GM21529 (cell line): Measurements from ENCODE around the gene TBX4.
A peak's percentile ranks its signal among the peaks of the same experiment; 100 is the strongest.

Source experiments
- ATAC-seq: cut with Tn5 transposase; IDR thresholded peaks from one replicate; pipeline ENCODE4 v1.9.1; 2021; ENCODE audit not compliant: unreplicated experiment

TBX4 gene

DNA sequence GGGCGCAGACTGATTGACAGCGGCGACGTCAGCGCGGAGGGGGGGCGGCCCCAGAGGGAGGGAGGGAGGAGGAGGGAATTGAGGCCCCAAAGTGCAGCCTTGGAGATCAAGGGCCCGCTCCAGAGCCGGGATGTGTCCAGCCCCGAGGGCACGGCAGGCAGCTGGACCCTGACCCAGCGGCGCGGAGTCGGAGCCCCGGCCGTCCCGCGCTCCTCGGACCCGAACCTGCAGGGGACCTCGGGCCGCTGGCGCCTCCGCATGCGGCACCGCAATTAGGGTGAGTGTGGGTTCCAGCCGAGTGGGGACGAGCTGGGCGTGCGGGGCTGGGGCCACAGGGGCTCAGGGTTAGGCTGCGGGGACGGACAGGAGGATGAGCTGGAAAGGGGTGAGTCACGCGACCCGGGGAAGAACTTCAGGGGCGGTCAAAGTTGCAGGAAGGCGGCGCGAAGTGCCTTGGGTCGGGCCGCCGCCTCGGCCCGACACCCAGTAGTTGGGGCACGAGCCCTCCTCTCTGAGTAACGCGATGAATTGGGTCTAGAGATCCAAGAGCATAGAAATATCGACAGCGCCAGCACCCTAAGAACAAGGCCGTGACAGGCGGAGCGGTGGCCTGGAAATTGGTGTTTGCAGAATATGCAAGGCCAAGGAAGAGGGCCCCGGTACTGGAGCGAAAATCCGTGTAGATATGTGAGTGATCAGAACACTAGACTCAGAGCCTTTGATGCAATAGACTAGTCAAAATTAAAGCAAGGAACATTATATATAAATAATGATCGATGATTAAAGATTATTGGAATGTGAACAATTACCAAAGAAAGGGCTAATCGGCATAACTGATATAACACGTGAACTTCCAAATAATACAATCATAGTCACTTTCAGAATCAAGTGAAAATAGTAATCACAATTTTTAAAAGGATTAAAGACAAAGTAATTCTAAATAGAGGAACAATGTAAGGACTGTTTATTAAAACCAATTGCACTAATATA lies at the start of gene TBX4:
Gene TBX4 (plus strand): TSS at position 122 of the 990 bp plus-strand sequence. CDS start 4,069 bp downstream, outside the sequence.
- ATAC-seq: no peak

DNA sequence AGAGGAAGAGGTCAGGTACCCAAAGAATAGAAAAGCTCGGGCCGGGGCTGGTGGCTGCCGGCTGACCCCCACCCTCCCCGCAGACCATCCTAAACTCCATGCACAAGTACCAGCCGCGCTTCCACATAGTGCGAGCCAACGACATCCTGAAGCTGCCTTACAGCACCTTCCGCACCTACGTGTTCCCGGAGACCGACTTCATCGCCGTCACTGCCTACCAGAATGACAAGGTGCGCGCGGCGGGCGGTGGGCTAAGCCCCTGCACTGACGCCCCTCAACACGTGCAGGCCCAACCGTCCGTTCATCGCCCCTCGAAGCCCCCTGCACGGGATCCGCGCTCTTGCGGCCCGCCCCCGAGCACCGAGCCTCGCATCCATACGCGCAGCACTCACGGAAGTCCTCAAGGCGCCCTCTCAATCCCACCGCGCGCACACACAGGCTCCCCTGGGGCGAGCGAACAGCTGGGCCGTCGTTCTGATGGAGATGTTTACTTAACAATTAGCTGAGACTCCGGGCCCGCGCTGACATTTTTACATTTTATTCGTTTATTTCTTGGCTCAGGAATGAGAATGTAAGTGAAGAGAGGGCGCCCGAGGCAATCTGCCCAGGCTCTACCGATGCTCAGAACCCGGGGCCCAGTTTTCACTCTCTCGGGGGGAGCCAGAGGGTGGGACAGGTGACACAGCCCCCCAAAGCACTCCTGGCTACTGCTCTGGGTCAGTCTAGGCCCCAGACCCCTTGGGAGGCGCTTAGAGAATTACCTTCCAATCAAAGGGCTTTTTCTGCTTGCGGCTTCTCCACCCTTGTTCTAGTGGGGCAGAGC lies 49.0 kb upstream of the TBX4 start:
- ATAC-seq: no peak

DNA sequence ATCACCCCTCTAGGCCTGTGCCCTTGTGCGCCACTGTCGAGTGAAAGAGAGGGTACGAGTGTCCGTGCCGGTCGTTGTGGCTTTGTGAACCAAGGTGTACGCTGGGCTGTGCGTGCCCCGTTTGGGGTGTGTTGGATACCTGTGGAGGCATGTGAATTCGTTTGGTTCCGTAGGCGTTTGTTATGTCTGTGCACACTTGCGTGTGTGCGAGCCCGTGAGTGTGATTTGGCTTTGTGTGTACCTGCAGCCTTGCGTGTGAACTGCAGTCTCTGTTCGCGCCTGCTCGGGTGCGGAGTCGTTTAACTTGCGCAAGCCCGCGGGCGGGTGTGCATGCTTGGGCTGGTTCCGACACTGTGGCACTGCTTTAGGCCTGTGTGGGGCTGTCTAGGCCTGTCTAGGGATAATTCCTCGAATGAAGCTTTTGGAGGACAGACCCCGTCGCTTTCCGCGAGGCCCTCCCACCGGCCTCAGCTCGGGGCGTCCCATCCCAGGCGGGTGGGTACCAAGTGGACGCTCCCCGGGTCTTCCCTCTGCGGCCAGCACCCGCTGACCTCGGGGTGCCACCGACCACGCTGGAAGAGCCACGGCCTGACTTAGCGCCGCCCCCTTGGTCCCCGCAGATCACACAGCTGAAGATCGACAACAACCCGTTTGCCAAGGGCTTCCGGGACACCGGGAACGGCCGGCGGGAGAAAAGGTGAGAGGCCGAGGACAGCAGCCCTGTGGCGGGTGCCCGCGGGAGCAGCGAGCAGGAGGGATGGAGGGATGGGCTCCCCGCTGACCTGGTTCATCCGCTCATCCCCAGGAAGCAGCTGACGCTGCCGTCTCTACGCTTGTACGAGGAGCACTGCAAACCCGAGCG lies 48.2 kb upstream of the TBX4 start:
- no peak for ATAC-seq

DNA sequence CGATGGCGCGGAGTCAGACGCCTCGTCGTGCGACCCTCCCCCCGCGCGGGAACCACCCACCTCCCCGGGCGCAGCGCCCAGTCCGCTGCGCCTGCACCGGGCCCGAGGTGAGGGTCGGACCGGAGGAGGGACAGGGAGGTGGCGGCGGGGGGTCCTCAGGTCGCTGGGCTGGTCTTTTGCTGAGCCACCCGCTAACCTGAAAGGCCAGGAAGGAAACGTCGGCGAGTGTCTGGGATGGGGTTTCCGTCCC lies 47.6 kb upstream of the TBX4 start:
- ATAC-seq: no peak

DNA sequence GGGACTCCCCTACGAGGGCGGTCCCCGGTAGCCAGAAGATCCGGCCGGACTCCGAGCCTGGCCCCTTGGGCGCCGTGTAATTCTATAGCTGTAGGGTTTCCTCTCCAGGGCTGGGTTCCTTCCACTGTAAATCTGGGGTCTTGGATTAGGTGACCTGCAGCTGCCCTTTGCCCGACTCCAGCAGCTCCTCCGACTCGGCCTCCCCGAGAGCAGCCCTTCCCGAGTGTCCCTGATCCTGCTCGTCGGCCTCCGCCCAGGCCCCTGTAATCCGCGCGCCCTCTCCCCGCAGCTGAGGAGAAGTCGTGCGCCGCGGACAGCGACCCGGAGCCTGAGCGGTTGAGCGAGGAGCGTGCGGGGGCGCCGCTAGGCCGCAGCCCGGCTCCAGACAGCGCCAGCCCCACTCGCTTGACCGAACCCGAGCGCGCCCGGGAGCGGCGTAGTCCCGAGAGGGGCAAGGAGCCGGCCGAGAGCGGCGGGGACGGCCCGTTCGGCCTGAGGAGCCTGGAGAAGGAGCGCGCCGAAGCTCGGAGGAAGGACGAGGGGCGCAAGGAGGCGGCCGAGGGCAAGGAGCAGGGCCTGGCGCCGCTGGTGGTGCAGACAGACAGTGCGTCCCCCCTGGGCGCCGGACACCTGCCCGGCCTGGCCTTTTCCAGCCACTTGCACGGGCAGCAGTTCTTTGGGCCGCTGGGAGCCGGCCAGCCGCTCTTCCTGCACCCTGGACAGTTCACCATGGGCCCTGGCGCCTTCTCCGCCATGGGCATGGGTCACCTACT lies 47.1 kb upstream of the TBX4 start:
- no peak for ATAC-seq

DNA sequence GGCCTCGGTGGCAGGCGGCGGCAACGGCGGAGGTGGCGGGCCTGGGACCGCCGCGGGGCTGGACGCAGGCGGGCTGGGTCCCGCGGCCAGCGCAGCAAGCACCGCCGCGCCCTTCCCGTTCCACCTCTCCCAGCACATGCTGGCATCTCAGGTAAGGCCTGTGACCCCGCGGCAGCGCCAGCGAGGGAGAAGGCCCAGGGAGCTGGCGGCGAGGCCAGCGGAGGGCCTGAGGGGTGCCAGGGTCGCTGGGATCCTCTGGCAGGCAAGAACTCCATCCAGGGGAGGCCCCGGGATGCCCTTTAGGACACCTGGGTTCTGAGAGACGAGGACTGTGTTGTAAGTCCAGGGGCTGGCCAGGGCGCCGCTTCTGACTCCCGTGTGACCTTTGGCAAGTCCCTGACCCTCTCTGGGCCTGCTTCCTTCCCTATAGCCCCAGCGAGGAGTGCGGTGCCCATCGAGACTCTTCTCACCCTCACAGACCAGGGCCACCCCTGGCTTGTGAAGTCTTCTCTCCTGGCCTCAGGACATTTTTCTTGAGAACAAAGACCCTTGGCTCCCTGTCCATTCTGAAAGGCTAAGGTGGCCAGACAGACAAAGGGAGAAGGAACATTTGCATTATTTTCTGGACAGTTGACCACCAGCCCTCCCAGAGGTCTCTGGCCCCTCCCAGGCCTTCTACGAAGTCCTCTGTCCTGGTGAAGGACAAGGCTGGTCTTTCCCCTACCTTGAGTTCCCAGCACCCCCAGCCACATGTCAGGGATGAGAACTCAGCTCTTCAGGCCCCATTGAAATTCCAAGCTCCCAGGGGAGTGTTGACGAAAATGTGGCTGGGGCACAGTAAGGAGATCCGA lies 46.3 kb upstream of the TBX4 start:
- ATAC-seq: no peak

- no peak for ATAC-seq
Measured at GRCh38 chr17:61406537-61406845, 45.7 kb upstream of the TBX4 start.

DNA sequence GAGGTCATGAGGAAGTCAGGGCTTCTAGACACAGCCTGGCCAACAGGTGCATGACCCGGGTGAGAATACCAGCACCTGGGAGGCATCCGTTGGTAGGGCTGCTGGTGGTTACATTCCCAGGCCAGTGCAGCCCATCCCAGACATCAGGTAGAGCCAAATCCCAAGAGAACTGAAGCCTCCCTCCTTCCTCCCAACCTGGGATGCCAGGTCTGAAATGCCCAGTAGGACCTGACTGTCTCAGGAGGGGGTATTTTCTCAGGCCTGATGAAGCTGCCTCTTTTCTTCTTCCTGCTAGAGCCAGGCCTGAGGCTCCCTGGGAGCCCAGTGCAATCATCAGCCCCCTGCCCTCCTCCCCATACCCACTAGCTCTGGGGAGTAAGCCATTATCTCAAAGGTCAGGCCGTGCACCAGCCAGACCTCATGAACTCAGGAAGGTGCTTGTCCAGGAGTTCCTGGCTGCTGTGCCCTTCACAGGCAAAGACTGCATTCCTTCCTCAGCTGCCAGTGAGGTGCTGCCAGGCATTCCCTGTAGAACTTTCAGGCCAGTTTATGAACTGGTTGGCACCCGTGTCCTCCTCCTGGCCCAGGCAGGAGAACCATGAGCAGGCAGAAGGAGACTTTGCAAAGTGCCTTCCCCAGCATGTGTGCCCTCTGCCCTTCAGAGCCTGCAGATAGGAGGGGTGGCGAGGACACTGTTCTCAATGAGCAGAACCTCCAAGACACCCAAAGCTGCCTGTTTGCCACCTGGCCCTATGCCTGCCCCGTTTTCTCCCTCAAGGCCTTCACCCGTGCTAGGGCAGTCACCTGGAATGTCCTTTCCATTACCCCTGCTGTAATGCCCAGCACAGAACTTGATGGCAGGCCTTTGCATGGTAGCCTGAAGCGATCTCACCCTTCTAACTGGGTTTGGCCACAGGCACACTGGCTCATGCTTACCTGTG lies 45.0 kb upstream of the TBX4 start:
- no peak for ATAC-seq

GRCh38 chr17:61408151-61409041 lies 43.8 kb upstream of the TBX4 start:
- no peak for ATAC-seq

DNA sequence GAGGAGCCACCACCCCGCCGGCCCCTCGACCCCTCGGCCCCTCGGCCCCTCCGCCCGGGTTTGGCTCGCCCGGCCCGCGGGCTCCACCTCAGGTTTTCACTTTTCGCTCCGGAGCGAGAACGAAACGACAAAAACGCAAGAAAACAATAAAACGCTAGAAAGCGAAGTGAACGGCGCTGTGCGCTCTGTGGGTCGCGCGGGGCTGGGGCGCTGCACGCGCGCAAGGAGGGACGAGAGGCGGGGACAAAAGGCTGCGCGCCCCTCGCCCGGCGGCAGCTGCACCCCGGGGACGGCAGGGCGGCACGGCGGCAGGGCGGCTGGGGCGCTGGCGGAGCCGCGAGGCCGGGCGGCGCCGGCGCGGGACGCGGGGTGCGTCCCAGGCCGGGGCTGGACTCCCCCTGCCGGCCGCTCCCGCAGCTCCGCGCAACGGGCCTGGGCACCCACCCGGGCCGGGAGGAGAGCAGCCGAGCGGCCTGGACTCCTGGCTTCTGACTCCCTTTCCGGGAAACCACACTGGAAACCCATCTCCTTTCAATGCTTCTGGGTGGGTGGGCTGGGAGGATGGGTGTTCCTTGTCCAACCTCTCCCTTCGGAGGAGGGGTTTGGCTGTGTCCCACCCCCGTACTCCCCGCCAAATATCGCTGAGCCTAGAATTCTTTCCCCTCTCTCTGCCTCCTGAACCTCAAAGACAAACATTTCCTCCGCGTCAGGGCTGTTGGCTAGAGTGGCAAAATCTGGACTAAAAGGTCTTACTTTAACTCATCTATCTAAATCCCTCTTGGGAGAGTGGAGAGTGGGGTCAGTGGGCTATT lies 42.7 kb upstream of the TBX4 start:
- no peak for ATAC-seq

DNA sequence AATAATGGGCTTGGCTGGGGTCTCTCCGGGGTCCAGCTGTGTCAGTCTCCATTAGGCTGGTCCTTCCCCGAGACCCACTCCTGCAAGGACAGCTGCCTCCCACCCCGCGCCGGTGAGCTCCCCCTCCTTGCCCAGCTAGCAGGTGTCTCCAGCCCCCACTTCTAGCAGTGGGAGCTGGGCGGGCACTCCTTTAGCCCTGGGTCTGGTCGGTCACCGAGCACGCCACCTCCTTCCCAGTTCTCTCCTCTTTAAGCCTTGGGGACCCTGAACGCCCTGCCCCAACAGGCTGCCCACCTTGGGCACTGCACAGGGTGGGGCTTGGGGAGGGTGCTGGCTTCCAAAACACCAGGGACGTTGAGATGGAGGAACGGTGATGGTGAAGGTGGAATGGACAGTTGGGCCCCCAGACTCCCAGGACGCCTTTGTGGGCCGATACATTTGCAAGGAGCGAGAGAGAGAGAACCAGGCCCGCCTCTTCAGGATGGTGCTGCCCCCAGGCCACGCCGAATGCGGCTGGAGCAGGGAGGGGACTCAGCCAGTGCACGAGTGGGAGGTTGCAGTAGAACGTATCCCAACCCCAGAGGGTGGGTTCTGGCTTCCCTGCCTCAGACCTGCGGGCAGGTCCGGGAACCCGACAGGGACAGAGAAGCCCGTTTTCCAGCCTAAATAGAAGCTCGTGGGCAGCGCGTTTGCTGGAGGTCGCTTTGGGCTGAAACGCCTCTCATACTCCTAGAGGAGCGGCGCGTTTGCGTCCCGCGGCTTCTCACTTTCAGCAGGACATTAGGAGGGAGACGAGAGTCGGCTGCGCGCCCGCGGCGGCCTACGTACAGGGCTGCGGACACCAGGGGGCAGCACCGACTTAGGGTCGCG lies 41.8 kb upstream of the TBX4 start:
- no peak for ATAC-seq

DNA sequence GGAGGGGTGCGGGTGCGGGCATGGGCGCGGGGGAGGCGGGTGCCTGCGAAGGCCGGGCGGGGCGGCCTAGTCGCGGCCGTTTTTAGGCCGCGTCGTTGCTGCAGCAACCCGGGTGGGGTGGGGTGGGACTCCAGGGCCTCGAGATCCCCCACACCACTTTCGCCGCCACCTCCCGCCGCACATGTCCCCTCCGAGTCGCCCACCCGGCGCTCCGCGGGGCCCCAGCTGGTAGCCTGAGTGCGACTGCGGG lies 41.3 kb upstream of the TBX4 start:
- no peak for ATAC-seq

- no peak for ATAC-seq
Measured at GRCh38 chr17:61411261-61412142, 40.7 kb upstream of the TBX4 start.

GRCh38 chr17:61412143-61412859 lies 39.9 kb upstream of the TBX4 start:
- ATAC-seq: peak; percentile 60
